Right renal cortex interstitium (tissue), 3 donors: Measurements from ENCODE around the gene TCP10L. TPM values are rescaled to one million over a fixed set of nuclear protein-coding genes. Genes with fewer than 3 reads are reported as not detected.

Source experiments
- DNase-seq, 3 donors: peaks; one replicate each; pipeline ENCODE4 v3.0.0-alpha.2; 2013; ENCODE audit warnings: low read depth in 3 of 3, low spot score in 2 of 3
- polyA plus RNA-seq, 3 donors: library from polyadenylated mRNA; unstranded; fragments of 120-200 nt; gene quantifications; one replicate each; pipeline ENCODE4 v1.2.1, GENCODE V29; 2013; ENCODE audit not compliant: insufficient read length in 3 of 3

TCP10L gene
- polyA plus RNA-seq, 3 donors = 1.2 to 1.9 (median 1.5) TPM

DNA sequence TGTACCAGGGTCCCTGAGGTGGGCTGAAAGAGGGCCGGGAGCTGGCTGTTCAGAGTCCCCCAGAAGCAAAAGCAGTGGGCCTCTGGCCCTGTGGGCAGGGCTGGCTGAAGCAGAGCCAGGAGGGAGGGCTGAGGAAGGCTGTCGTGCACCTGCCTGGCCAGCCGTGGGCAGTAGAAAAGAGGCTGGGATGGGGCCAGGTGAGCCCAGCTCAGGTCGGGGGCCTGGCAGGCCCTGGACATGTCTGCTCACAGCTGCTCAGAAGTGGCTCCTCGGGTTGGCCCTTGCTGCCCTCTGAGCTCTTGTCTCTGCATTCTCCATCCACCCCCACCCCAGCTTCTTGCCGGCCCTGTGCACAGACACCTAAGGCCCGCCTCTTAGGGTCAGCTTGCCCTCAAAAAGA, 60.0 kb downstream of the TCP10L start:
- no peak for DNase-seq

- DNase-seq = no peak
Observed at GRCh38 chr21:32523988-32524719, 61.2 kb downstream of the TCP10L start.

Other genes with a start within 250 kb of the TCP10L start
- 10 to 100 TPM in 2 of 3 donors, 1 to 10 TPM in 1; 10.0 to 10.7 (median 10.7) TPM for gene URB1, start 192.5 kb downstream of the TCP10L start, polyA plus RNA-seq
- gene EVA1C, start 172.8 kb downstream of the TCP10L start, polyA plus RNA-seq = 1 to 10 TPM; 2.4 to 3.1 (median 2.5) TPM
- gene CFAP298, start 26.9 kb upstream of the TCP10L start, polyA plus RNA-seq = 10 to 100 TPM; 57.7 to 63.1 (median 62.2) TPM
- gene SYNJ1, start 142.5 kb upstream of the TCP10L start, polyA plus RNA-seq = 10 to 100 TPM; 15.0 to 15.9 (median 15.6) TPM
- gene PAXBP1, start 186.2 kb upstream of the TCP10L start, polyA plus RNA-seq = 10 to 100 TPM; 65.6 to 80.4 (median 77.5) TPM